Measurements from ENCODE around the gene SLC7A6. TPM values are rescaled to one million over a fixed set of nuclear protein-coding genes. Genes with fewer than 3 reads are reported as not detected.

SLC7A6 gene
- total and polyA plus RNA-seq, 9 donors = 3.1 to 14.4 (median 9.0) TPM

DNA sequence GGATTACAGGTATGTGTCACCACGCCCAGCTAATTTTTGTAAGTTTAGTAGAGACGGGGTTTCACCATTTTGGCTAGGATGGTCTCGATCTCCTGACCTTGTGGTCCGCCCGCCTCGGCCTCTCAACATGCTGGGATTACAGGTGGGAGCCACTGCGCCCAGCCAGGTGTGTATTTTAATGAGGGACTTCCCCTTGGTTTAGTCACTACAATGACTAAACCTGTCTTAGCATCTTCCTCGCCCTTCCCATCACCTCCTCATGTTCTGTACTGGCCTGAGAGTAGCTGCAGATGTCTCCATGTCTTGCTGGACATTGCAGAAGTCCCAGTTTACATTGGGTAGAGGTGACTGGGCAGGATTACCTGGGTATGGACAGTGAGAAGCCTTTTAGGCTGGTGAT, 9.6 kb downstream of the SLC7A6 start:
- 94 to 96% (median 96%) methylated on average over 8 of the region's 8 CpGs for WGBS, 3 donors
- H3K4me1 ChIP-seq (ENCODE audit: insufficient read depth) = no peaks in the 10 kb centered on the region

DNA sequence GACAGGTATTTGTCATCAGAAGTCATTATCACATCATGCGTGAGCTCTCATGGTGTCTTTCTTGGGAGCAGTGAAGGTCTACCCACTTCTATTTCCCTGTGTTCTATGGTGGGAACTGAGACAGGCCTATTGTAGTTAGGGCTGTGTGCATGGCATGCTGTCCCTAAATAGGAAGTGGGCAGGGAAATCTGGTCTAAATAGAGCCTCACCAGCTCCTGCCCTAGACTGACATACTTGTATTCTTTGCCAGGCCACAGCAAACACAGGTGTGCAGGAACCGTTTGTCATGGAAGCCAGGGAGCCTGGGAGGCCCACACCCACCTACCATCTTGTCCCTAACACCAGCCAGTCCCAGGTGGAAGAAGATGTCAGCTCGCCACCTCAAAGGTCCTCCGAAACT, 10.1 kb downstream of the SLC7A6 start:
- no peak for TF ChIP-seq EP300 (IDR thresholded peaks at IDR 0.05)
- TF ChIP-seq, protein P1, sequence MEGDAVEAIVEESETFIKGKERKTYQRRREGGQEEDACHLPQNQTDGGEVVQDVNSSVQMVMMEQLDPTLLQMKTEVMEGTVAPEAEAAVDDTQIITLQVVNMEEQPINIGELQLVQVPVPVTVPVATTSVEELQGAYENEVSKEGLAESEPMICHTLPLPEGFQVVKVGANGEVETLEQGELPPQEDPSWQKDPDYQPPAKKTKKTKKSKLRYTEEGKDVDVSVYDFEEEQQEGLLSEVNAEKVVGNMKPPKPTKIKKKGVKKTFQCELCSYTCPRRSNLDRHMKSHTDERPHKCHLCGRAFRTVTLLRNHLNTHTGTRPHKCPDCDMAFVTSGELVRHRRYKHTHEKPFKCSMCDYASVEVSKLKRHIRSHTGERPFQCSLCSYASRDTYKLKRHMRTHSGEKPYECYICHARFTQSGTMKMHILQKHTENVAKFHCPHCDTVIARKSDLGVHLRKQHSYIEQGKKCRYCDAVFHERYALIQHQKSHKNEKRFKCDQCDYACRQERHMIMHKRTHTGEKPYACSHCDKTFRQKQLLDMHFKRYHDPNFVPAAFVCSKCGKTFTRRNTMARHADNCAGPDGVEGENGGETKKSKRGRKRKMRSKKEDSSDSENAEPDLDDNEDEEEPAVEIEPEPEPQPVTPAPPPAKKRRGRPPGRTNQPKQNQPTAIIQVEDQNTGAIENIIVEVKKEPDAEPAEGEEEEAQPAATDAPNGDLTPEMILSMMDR (IDR thresholded peaks at IDR 0.05) = no peak
- TF ChIP-seq POLR2A (IDR thresholded peaks at IDR 0.05) = no peak
- 88 to 94% (median 92%) methylated on average over 4 of the region's 4 CpGs for WGBS, 3 donors
- no peaks in the 10 kb centered on the region for H3K9me3 ChIP-seq
- intact Hi-C loops (cut with DNase I) = no loop called here
- no peak overlapping the region for H3K27ac ChIP-seq
- no peak for DNase-seq
- H3K36me3 ChIP-seq = no peaks in the 10 kb centered on the region
- H3K4me3 ChIP-seq = no peak overlapping the region
- no peaks in the 10 kb centered on the region for H3K4me1 ChIP-seq (ENCODE audit: insufficient read depth)
- no peaks in the 10 kb centered on the region for H3K27me3 ChIP-seq

More for the DNA sequence above, 9.6 kb downstream of the SLC7A6 start:
- no peak overlapping the region for H3K4me3 ChIP-seq
- intact Hi-C loops (cut with DNase I) = no loop called here
- no peaks in the 10 kb centered on the region for H3K36me3 ChIP-seq
- TF ChIP-seq EP300 (IDR thresholded peaks at IDR 0.05) = no peak
- TF ChIP-seq, protein P1 (IDR thresholded peaks at IDR 0.05) = no peak
- TF ChIP-seq POLR2A (IDR thresholded peaks at IDR 0.05) = no peak
- H3K27me3 ChIP-seq = no peaks in the 10 kb centered on the region
- no peak overlapping the region for H3K27ac ChIP-seq
- no peak for DNase-seq
- no peaks in the 10 kb centered on the region for H3K9me3 ChIP-seq

DNA sequence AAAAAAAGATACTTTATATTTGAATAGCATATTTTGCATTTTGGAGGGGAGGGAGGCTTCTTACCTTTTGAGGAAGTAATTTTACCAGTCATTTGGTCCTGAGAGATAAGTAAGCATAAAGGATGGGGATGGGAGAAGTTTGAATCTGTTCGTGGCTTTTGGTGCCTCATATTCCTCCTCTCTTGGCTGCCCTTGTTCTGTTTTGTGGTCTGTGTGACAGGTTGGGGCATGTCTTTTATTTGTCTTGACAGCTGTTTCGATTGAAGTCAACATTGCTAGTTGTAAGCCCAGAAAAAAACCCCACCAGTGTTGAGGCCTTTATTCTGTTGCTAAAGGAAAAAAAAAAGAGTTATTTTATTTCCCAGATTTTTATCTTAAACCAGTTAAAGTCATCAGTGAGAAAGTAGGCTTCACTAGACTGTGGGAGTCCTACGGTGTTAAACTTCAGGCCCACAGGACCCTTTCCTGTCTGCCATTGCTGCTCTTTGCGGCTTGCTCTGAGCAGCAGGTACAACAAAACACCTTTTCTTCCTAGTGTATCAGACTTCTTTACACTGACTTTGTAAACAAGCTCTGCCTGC, 11.4 kb downstream of the SLC7A6 start:
- no peaks in the 10 kb centered on the region for H3K27me3 ChIP-seq
- 72 to 80% (median 74%) methylated on average over 4 of the region's 4 CpGs for WGBS, 3 donors
- no peak overlapping the region for H3K4me3 ChIP-seq
- H3K9me3 ChIP-seq = no peaks in the 10 kb centered on the region
- no peaks in the 10 kb centered on the region for H3K4me1 ChIP-seq (ENCODE audit: insufficient read depth)
- intact Hi-C loops (cut with DNase I) = no loop called here
- TF ChIP-seq, protein P1 (IDR thresholded peaks at IDR 0.05) = no peak
- H3K36me3 ChIP-seq = no peaks in the 10 kb centered on the region
- no peak for DNase-seq
- no peak overlapping the region for H3K27ac ChIP-seq

DNA sequence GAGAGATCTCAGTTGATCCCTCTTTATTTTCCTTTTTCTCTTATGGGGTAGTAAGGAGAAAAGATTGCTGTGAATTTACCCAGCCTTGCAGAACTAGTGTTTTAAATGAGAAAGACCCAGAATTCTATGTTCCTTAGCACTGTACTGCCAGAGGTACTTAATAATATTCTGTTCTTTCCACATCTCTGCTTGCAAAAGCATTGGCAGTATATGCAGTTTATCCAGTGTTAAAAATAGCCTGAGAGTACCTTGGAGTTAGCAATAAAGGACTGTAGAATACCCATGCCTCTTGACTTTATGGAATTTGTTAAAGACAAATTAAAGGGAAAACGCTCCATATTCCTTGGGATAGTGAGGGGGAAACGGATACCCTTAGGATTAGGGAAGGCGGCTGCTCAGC, 11.9 kb downstream of the SLC7A6 start:
- TF ChIP-seq EP300 (IDR thresholded peaks at IDR 0.05) (no peak), POLR2A (IDR thresholded peaks at IDR 0.05) (no peak)
- TF ChIP-seq, protein P1 (IDR thresholded peaks at IDR 0.05) = no peak
- no peaks in the 10 kb centered on the region for H3K27me3 ChIP-seq
- H3K4me3 ChIP-seq = no peak overlapping the region
- no peak for DNase-seq
- intact Hi-C loops (cut with DNase I) = no loop called here
- H3K4me1 ChIP-seq (ENCODE audit: insufficient read depth) = no peaks in the 10 kb centered on the region
- H3K27ac ChIP-seq = no peak overlapping the region
- WGBS, 3 donors = 60 to 83% (median 82%) methylated on average over 3 of the region's 3 CpGs
- no peaks in the 10 kb centered on the region for H3K36me3 ChIP-seq
- H3K9me3 ChIP-seq = no peaks in the 10 kb centered on the region
